Measurements from ENCODE around the gene PHACTR1.

The PHACTR1 gene

DNA sequence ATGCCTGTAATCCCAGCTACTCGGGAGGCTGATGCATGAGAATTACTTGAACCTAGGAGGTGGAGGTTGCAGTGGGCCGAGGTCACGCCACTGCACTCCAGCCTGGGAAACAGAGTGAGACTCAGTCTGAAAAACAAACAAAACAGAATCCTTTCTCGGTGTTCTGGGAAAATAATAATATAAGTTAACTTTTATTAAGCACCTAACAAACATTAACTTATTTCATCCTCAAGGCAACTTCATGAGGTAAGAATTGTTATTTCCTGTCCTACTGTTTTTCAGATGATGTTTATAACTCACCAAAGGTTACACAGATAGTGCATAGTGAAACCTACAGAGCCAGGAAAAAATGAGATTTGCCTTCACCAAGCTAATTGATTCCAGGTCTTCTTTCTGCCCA lies 221.4 kb downstream of the PHACTR1 start:
- Histone ChIP-seq H4K20me1 (ENCODE audit: insufficient read depth, low read length) (no peaks in the 10 kb centered on the region), H2AFZ (ENCODE audit: low read depth, low read length) (no peak overlapping the region), H3K4me1 (ENCODE audit: low read length) (no peaks in the 10 kb centered on the region), H3K36me3 (replicated peaks; ENCODE audit: low read depth, low read length) (no peaks in the 10 kb centered on the region), H3K27me3 (ENCODE audit: low read depth, low read length) (0 out of 2 replicates have a peak, but pooled peaks cover 7% of the 10 kb centered on the region), H3K9ac (ENCODE audit: low read length) (no peak overlapping the region), H3K9me3 (ENCODE audit: insufficient read depth, low read length) (no peaks in the 10 kb centered on the region), H3K4me3 (ENCODE audit: low read length) (no peak overlapping the region), H3K4me2 (ENCODE audit: low read length) (no peak overlapping the region), H3K27ac (ENCODE audit: low read length) (no peak overlapping the region), H3K79me2 (ENCODE audit: low read length) (no peaks in the 10 kb centered on the region)
- no peak for TF ChIP-seq EZH2phosphoT487 (IDR thresholded peaks at IDR 0.05; ENCODE audit: low read depth)
- TF ChIP-seq, protein P1, sequence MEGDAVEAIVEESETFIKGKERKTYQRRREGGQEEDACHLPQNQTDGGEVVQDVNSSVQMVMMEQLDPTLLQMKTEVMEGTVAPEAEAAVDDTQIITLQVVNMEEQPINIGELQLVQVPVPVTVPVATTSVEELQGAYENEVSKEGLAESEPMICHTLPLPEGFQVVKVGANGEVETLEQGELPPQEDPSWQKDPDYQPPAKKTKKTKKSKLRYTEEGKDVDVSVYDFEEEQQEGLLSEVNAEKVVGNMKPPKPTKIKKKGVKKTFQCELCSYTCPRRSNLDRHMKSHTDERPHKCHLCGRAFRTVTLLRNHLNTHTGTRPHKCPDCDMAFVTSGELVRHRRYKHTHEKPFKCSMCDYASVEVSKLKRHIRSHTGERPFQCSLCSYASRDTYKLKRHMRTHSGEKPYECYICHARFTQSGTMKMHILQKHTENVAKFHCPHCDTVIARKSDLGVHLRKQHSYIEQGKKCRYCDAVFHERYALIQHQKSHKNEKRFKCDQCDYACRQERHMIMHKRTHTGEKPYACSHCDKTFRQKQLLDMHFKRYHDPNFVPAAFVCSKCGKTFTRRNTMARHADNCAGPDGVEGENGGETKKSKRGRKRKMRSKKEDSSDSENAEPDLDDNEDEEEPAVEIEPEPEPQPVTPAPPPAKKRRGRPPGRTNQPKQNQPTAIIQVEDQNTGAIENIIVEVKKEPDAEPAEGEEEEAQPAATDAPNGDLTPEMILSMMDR (IDR thresholded peaks at IDR 0.05; ENCODE audit: low read depth, low read length), result no peak

DNA sequence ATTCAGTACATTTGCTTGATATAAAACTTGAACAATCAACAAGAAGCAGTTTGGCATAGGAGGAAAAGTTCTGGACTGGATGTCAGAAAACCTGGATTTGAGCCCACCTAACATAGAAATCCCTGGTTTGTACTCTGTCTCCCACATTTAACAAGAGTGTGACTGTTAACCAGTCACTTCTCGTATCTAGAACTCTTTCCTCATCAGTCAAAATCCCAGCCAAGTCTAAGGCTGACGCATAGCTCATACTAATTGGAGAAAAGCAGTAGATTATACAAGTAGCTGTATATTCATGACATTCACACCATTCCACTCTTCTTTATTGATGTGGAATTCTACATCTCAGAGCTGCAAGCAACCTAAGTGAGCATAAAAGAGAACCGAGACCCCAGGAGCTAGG lies 222.7 kb downstream of the PHACTR1 start:
- Histone ChIP-seq H3K36me3 (replicated peaks; ENCODE audit: low read depth, low read length) (no peaks in the 10 kb centered on the region), H3K27ac (ENCODE audit: low read length) (no peak overlapping the region), H3K4me1 (ENCODE audit: low read length) (no peaks in the 10 kb centered on the region), H3K4me3 (ENCODE audit: low read length) (no peak overlapping the region), H3K27me3 (ENCODE audit: low read depth, low read length) (0 out of 2 replicates have a peak, but pooled peaks cover 7% of the 10 kb centered on the region), H3K79me2 (ENCODE audit: low read length) (no peaks in the 10 kb centered on the region), H3K4me2 (ENCODE audit: low read length) (no peak overlapping the region), H3K9ac (ENCODE audit: low read length) (no peak overlapping the region), H3K9me3 (ENCODE audit: insufficient read depth, low read length) (no peaks in the 10 kb centered on the region), H4K20me1 (ENCODE audit: insufficient read depth, low read length) (no peaks in the 10 kb centered on the region), H2AFZ (ENCODE audit: low read depth, low read length) (no peak overlapping the region)
- TF ChIP-seq, protein P1 (IDR thresholded peaks at IDR 0.05; ENCODE audit: low read depth, low read length), result no peak
- no peak for TF ChIP-seq EZH2phosphoT487 (IDR thresholded peaks at IDR 0.05; ENCODE audit: low read depth)

GRCh38 chr6:12941422-12941821 lies 224.9 kb downstream of the PHACTR1 start:
- H3K4me1 ChIP-seq (ENCODE audit: low read length), result peaks cover 5% of the 10 kb centered on the region
- TF ChIP-seq EZH2phosphoT487 (IDR thresholded peaks at IDR 0.05; ENCODE audit: low read depth), result no peak
- TF ChIP-seq, protein P1 (IDR thresholded peaks at IDR 0.05; ENCODE audit: low read depth, low read length), result no peak

GRCh38 chr6:12943549-12943948 lies 227.0 kb downstream of the PHACTR1 start:
- Histone ChIP-seq H3K36me3 (replicated peaks; ENCODE audit: low read depth, low read length) (no peaks in the 10 kb centered on the region), H2AFZ (ENCODE audit: low read depth, low read length) (no peak overlapping the region), H3K27ac (ENCODE audit: low read length) (no peak overlapping the region), H3K4me1 (ENCODE audit: low read length) (peaks cover 5% of the 10 kb centered on the region), H3K4me3 (ENCODE audit: low read length) (no peak overlapping the region), H3K9ac (ENCODE audit: low read length) (no peak overlapping the region), H3K27me3 (ENCODE audit: low read depth, low read length) (0 out of 2 replicates have a peak, but pooled peaks cover 7% of the 10 kb centered on the region), H3K79me2 (ENCODE audit: low read length) (no peaks in the 10 kb centered on the region), H4K20me1 (ENCODE audit: insufficient read depth, low read length) (no peaks in the 10 kb centered on the region), H3K9me3 (ENCODE audit: insufficient read depth, low read length) (no peaks in the 10 kb centered on the region), H3K4me2 (ENCODE audit: low read length) (no peak overlapping the region)
- TF ChIP-seq, protein P1 (IDR thresholded peaks at IDR 0.05; ENCODE audit: low read depth, low read length), result no peak

More at GRCh38 chr6:12941422-12941821, 224.9 kb downstream of the PHACTR1 start:
- H3K27me3 ChIP-seq (ENCODE audit: low read depth, low read length), result 0 out of 2 replicates have a peak, but pooled peaks cover 7% of the 10 kb centered on the region
- no peaks in the 10 kb centered on the region for H3K9me3 ChIP-seq (ENCODE audit: insufficient read depth, low read length)
- no peak overlapping the region for H3K4me3 ChIP-seq (ENCODE audit: low read length)
- no peak overlapping the region for H3K9ac ChIP-seq (ENCODE audit: low read length)
- H3K36me3 ChIP-seq (replicated peaks; ENCODE audit: low read depth, low read length), result no peaks in the 10 kb centered on the region
- no peaks in the 10 kb centered on the region for H3K79me2 ChIP-seq (ENCODE audit: low read length)
- no peaks in the 10 kb centered on the region for H4K20me1 ChIP-seq (ENCODE audit: insufficient read depth, low read length)
- no peak overlapping the region for H3K4me2 ChIP-seq (ENCODE audit: low read length)
- H3K27ac ChIP-seq (ENCODE audit: low read length), result no peak overlapping the region
- no peak overlapping the region for H2AFZ ChIP-seq (ENCODE audit: low read depth, low read length)

Data from OCI-LY3 (cell line).